MM.1S (cell line): ENCODE data around the gene IRX5.

Experiments
- DNase-seq: peaks from one replicate; pipeline ENCODE4 v3.0.0-alpha.2; 2015
- H2AFZ ChIP-seq: fragments of 300-600 bp; sonication (generic); 2 replicates; pipeline ENCODE4 v1.6.0; 2016; ENCODE audit warnings: antibody characterized with exemption, low read length
- H3F3A ChIP-seq: fragments of 300-600 bp; sonication (generic); 2 replicates; pipeline ENCODE4 v1.6.1; 2016; ENCODE audit warnings: mild to moderate bottlenecking, antibody characterized with exemption, low read length, moderate library complexity, mixed read lengths; ENCODE audit not compliant: insufficient read depth
- H3K27ac ChIP-seq: fragments of 300-600 bp; sonication (generic); 2 replicates; pipeline ENCODE4 v1.5.1; 2016; ENCODE audit warnings: mild to moderate bottlenecking, low read length
- H3K27me3 ChIP-seq: fragments of 300-600 bp; sonication (generic); replicated peaks from 2 replicates; pipeline ENCODE4 v1.6.0; 2016; ENCODE audit warnings: low read length; ENCODE audit not compliant: insufficient read depth
- H3K36me3 ChIP-seq: fragments of 300-600 bp; sonication (generic); replicated peaks from 2 replicates; pipeline ENCODE4 v1.6.1; 2016; ENCODE audit warnings: mild to moderate bottlenecking, low read length, mixed read lengths; ENCODE audit not compliant: insufficient read depth
- H3K4me1 ChIP-seq: fragments of 300-600 bp; sonication (generic); 2 replicates; pipeline ENCODE4 v1.6.1; 2016; ENCODE audit warnings: low read length, mixed read lengths
- H3K4me2 ChIP-seq: fragments of 300-600 bp; sonication (generic); 2 replicates; pipeline ENCODE4 v1.6.0; 2016; ENCODE audit warnings: low read depth, low read length
- H3K4me3 ChIP-seq: fragments of 300-600 bp; sonication (generic); 2 replicates; pipeline ENCODE4 v1.5.1; 2016; ENCODE audit warnings: low read length, mixed read lengths
- H3K79me2 ChIP-seq: fragments of 300-600 bp; sonication (generic); 2 replicates; pipeline ENCODE4 v1.6.1; 2016; ENCODE audit warnings: mixed run types, low read length, mixed read lengths
- H3K9ac ChIP-seq: fragments of 300-600 bp; sonication (generic); 2 replicates; pipeline ENCODE4 v1.6.1; 2016; ENCODE audit warnings: low read length, mixed read lengths
- H3K9me2 ChIP-seq: fragments of 300-600 bp; sonication (generic); replicated peaks from 2 replicates; pipeline ENCODE4 v1.6.1; 2016; ENCODE audit warnings: mild to moderate bottlenecking, low read length, mixed read lengths; ENCODE audit not compliant: insufficient read depth
- H3K9me3 ChIP-seq: fragments of 300-600 bp; sonication (generic); replicated peaks from 2 replicates; pipeline ENCODE4 v1.6.1; 2016; ENCODE audit warnings: mild to moderate bottlenecking, low read length, mixed read lengths; ENCODE audit not compliant: insufficient read depth
- H4K20me1 ChIP-seq: fragments of 300-600 bp; sonication (generic); 2 replicates; pipeline ENCODE4 v1.6.1; 2016; ENCODE audit warnings: mild to moderate bottlenecking, low read length, moderate library complexity, mixed read lengths; ENCODE audit not compliant: insufficient read depth
- EZH2 ChIP-seq: fragments of 300-600 bp; sonication (generic); optimal IDR thresholded peaks from 2 replicates; pipeline ENCODE3; 2017; ENCODE audit warnings: low read depth, mild to moderate bottlenecking, antibody characterized with exemption, low read length, mixed read lengths
- EZH2phosphoT487 ChIP-seq: fragments of 300-600 bp; sonication (generic); IDR thresholded peaks from 2 replicates; pipeline ENCODE4 v1.6.1; 2018; ENCODE audit warnings: antibody characterized with exemption, low read length
- TF ChIP-seq, protein P1 (sequence below): fragments of 300-600 bp; sonication (generic); IDR thresholded peaks from 2 replicates; pipeline ENCODE4 v1.5.1; 2016; ENCODE audit warnings: antibody characterized with exemption, low read length, mixed read lengths

IRX5 gene

GRCh38 chr16:54892981-54893380, 37.7 kb upstream of the IRX5 start:
- Histone ChIP-seq H3F3A (no peaks in the 10 kb centered on the region), H2AFZ (no peak overlapping the region), H3K9ac (no peak overlapping the region), H3K9me2 (no peaks in the 10 kb centered on the region), H4K20me1 (no peaks in the 10 kb centered on the region), H3K36me3 (no peaks in the 10 kb centered on the region), H3K79me2 (no peaks in the 10 kb centered on the region), H3K27ac (no peak overlapping the region), H3K27me3 (no peaks in the 10 kb centered on the region), H3K4me3 (no peak overlapping the region), H3K4me2 (no peak overlapping the region), H3K9me3 (no peaks in the 10 kb centered on the region), H3K4me1 (no peaks in the 10 kb centered on the region)
- TF ChIP-seq EZH2phosphoT487: no peak
- TF ChIP-seq EZH2: no peak
- TF ChIP-seq, protein P1, sequence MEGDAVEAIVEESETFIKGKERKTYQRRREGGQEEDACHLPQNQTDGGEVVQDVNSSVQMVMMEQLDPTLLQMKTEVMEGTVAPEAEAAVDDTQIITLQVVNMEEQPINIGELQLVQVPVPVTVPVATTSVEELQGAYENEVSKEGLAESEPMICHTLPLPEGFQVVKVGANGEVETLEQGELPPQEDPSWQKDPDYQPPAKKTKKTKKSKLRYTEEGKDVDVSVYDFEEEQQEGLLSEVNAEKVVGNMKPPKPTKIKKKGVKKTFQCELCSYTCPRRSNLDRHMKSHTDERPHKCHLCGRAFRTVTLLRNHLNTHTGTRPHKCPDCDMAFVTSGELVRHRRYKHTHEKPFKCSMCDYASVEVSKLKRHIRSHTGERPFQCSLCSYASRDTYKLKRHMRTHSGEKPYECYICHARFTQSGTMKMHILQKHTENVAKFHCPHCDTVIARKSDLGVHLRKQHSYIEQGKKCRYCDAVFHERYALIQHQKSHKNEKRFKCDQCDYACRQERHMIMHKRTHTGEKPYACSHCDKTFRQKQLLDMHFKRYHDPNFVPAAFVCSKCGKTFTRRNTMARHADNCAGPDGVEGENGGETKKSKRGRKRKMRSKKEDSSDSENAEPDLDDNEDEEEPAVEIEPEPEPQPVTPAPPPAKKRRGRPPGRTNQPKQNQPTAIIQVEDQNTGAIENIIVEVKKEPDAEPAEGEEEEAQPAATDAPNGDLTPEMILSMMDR: no peak
- no peak for DNase-seq

GRCh38 chr16:54897930-54898329, 32.7 kb upstream of the IRX5 start:
- no peak overlapping the region for H3K4me3 ChIP-seq
- H4K20me1 ChIP-seq: no peaks in the 10 kb centered on the region
- H3K9ac ChIP-seq: no peak overlapping the region
- no peaks in the 10 kb centered on the region for H3K9me2 ChIP-seq
- no peaks in the 10 kb centered on the region for H3F3A ChIP-seq
- no peak for DNase-seq
- H3K4me1 ChIP-seq: no peaks in the 10 kb centered on the region
- no peak overlapping the region for H3K4me2 ChIP-seq
- TF ChIP-seq, protein P1: no peak
- TF ChIP-seq EZH2phosphoT487 (no peak), EZH2 (no peak)
- no peak overlapping the region for H2AFZ ChIP-seq
- no peaks in the 10 kb centered on the region for H3K36me3 ChIP-seq
- H3K27me3 ChIP-seq: no peaks in the 10 kb centered on the region
- no peak overlapping the region for H3K27ac ChIP-seq
- H3K79me2 ChIP-seq: no peaks in the 10 kb centered on the region
- H3K9me3 ChIP-seq: no peaks in the 10 kb centered on the region

DNA sequence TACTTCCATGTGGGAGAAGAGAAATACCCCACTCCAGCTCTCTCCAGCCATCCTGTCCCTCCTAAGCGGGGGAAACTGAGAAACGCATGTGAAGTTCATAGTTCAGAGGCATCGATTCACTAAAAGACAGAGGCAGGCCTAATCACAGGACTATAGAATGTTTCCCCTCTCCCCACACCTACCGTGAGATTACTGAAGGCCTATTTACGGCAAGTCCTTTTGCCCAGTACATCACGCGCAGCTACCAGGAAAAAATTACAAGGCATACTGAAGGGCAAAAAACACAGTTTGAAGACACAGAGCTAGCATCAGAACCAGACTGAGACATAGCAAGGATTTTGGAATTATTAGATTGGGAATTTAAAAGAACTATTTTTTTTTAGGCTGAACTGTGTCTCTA, 29.1 kb upstream of the IRX5 start:
- Histone ChIP-seq H3K27me3 (no peaks in the 10 kb centered on the region), H3K36me3 (no peaks in the 10 kb centered on the region), H3K79me2 (no peaks in the 10 kb centered on the region), H3K4me3 (no peak overlapping the region), H3K9me2 (no peaks in the 10 kb centered on the region), H2AFZ (no peak overlapping the region), H3K9me3 (no peaks in the 10 kb centered on the region), H3K9ac (no peak overlapping the region), H3K4me2 (no peak overlapping the region), H3F3A (no peaks in the 10 kb centered on the region), H4K20me1 (no peaks in the 10 kb centered on the region), H3K4me1 (no peaks in the 10 kb centered on the region), H3K27ac (no peak overlapping the region)
- TF ChIP-seq EZH2phosphoT487 (no peak), EZH2 (no peak)
- TF ChIP-seq, protein P1: no peak
- DNase-seq: no peak

DNA sequence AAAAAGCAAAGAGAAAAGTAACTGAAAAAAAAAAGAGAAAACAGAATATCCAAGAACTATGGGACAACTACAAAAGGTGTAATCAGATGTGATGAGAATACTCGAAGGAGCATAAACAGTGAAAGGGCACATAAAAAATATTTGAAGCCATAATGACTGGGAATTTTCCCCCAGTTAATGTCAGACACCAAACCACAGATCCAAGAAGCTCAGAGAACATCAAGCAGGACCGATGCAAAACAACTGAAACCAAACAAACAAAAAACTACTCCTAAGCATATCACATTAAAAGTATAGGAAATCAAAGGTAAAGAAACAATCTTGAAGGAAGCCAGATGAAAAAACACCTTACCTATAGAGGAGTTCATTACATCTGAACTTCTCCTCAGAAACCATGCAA, 27.6 kb upstream of the IRX5 start:
- TF ChIP-seq, protein P1: no peak
- TF ChIP-seq EZH2: no peak
- TF ChIP-seq EZH2phosphoT487: no peak
- no peak overlapping the region for H2AFZ ChIP-seq
- no peaks in the 10 kb centered on the region for H3K79me2 ChIP-seq
- H3K4me2 ChIP-seq: no peak overlapping the region
- H3K9me2 ChIP-seq: no peaks in the 10 kb centered on the region
- no peak overlapping the region for H3K4me3 ChIP-seq
- no peaks in the 10 kb centered on the region for H3K4me1 ChIP-seq
- no peaks in the 10 kb centered on the region for H3K9me3 ChIP-seq
- H3K36me3 ChIP-seq: no peaks in the 10 kb centered on the region
- no peak overlapping the region for H3K9ac ChIP-seq
- no peaks in the 10 kb centered on the region for H3F3A ChIP-seq
- no peak overlapping the region for H3K27ac ChIP-seq
- H3K27me3 ChIP-seq: no peaks in the 10 kb centered on the region
- DNase-seq: no peak
- no peaks in the 10 kb centered on the region for H4K20me1 ChIP-seq
